D721Med (cell line): ENCODE results near the gene VSX1.

Source experiments
- DNase-seq: peaks from one replicate; pipeline ENCODE4 v3.0.0; 2011; ENCODE audit warnings: low spot score; ENCODE audit not compliant: insufficient read length
- FAIRE-seq: peaks from 2 replicates; lab custom pipeline; 2011; peaks lifted over from hg19 to GRCh38; lab: Jason Lieb, UNC
- CTCF ChIP-seq: IDR thresholded peaks from 2 replicates; pipeline ENCODE4 v1.5.1; 2012; ENCODE audit warnings: mild to moderate bottlenecking, control low read depth; ENCODE audit not compliant: insufficient read depth; ENCODE audit errors: missing control alignments

VSX1 gene

GRCh38 chr20:25087186-25087929 is 5.4 kb upstream of the VSX1 start:
- no peak for TF ChIP-seq CTCF
- no peak for DNase-seq
- FAIRE-seq = no peak

DNA sequence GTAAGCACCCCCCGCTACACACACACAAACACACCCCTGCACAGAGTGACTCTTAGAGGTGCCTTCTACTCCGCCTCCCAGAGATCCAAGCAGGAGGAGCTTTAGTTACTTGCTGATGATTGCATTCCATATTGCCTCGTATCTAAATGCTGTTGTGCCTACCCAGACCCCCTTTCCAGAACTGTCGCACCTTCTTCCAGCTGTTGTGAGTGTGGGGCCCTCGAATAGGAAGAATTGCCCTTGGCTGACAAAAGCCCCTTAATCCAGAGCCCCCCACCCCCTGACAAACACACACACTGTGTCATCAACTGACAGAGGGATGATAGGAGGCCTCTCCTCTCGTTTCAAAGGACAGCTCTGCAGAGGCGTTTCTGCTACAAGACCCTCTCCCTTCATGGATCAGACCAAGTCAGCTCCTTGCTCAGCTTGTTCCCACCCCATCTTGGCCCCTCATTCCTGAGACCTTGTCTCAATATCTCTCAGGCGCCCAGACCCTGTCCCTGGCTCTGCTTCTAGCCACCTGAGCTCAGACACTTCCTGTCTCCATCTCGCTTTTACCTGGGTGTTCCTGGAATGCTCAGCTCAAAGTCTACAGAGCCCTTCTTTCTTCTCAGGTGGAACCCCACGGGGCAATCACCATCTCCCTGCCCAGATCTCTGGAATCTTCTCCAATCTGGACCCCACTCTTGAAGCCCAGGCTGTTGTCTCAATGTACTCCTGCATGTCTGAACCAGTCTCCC is 4.0 kb upstream of the VSX1 start:
- FAIRE-seq = no peak

DNA sequence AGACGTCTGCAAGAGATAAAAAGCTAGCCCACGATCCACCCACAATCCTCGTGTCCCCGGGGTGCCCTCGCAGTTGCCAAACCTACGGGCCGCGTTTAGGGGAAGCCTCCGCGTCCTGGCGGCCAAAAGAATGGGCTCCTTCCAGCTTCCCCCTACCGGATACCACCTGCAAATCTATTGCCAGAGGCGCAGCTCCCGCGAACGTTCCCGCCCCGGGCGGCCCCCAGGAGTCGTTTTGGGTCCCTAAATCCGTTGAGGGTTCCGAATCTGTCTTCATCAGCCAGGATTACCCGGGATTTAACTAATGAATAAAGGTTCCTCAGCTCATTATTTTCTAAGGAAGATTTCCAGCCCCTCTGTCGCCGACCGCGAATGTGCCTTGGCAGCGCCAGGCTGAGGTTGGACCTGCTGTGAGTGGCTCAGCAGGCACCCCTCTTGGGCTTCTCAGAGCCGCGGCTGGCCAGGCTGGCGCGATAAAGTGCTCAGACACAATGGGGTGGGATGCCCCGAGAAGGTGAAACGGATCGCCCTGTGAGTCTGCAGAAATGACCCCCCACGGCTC is 2.8 kb upstream of the VSX1 start:
- FAIRE-seq (no peak), DNase-seq (no peak)
- no peak for TF ChIP-seq CTCF

More for the DNA sequence above, 4.0 kb upstream of the VSX1 start:
- no peak for DNase-seq
- TF ChIP-seq CTCF = no peak

- DNase-seq = no peak
- peak; percentile 36 for TF ChIP-seq CTCF
Measured at GRCh38 chr20:25083773-25084625, 2.1 kb upstream of the VSX1 start.

GRCh38 chr20:25083141-25083772 is 1.3 kb upstream of the VSX1 start:
- FAIRE-seq (no peak), DNase-seq (no peak)
- TF ChIP-seq CTCF = no peak

More at GRCh38 chr20:25083773-25084625, 2.1 kb upstream of the VSX1 start:
- no peak for FAIRE-seq

- DNase-seq (no peak), FAIRE-seq (no peak)
- TF ChIP-seq CTCF = peak; percentile 18
Measured at GRCh38 chr20:25082498-25082873, 545 bp upstream of the VSX1 start.
